OCI-LY7 (cell line): Measurements from ENCODE around the gene UTS2B. TPM values are rescaled to one million over a fixed set of nuclear protein-coding genes. Genes with fewer than 3 reads are reported as not detected.

ENCODE experiments used
- BruUV-seq: library from RNA; stranded (reverse); fragments of 400-500 nt; replicated peaks from 2 replicates; lab custom pipeline; 2021; lab: Mats Ljungman, UMichigan
- CTCF ChIA-PET: fragments of 300-600 bp; sonication (Branson Sonifier 250); formaldehyde crosslinking; loops from one replicate; lab custom pipeline; 2022; ENCODE audit warnings: antibody characterized with exemption; ENCODE audit not compliant: unreplicated experiment; lab: Charles Lee
- POLR2A ChIA-PET: fragments of 300-600 bp; sonication (Branson Sonifier 250); formaldehyde crosslinking; loops from one replicate; lab custom pipeline; 2022; ENCODE audit warnings: antibody characterized with exemption; lab: Charles Lee
- DNase-seq: peaks from one replicate; pipeline ENCODE4 v3.0.0-alpha.2; 2015; ENCODE audit warnings: low spot score
- H2AFZ ChIP-seq: fragments of 200-600 bp; sonication (generic), shearing (Covaris generic); 2 replicates; pipeline ENCODE4 v1.6.1; 2014; ENCODE audit warnings: mild to moderate bottlenecking, antibody characterized with exemption, low read length, moderate library complexity
- H3K27ac ChIP-seq: fragments of 200-600 bp; sonication (generic); 2 replicates; pipeline ENCODE4 v1.5.1; 2014; ENCODE audit warnings: mixed run types, low read depth, mild to moderate bottlenecking, moderate library complexity, low read length, inconsistent platforms; ENCODE audit not compliant: poor library complexity, severe bottlenecking
- H3K36me3 ChIP-seq: fragments of 200-600 bp; sonication (generic); 2 replicates; pipeline ENCODE4 v1.6.1; 2014; ENCODE audit warnings: mild to moderate bottlenecking, antibody characterized with exemption, low read length, moderate library complexity, mixed read lengths; ENCODE audit not compliant: insufficient read depth
- H3K4me1 ChIP-seq: fragments of 200-600 bp; sonication (generic); 2 replicates; pipeline ENCODE4 v1.5.1; 2014; ENCODE audit warnings: mild to moderate bottlenecking, low read length; ENCODE audit not compliant: insufficient read depth, poor library complexity, severe bottlenecking
- H3K4me2 ChIP-seq: fragments of 200-600 bp; sonication (generic); 2 replicates; pipeline ENCODE4 v1.6.1; 2014; ENCODE audit warnings: mild to moderate bottlenecking, low read length
- H3K4me3 ChIP-seq: fragments of 200-600 bp; sonication (generic); 2 replicates; pipeline ENCODE4 v1.5.1; 2014; ENCODE audit warnings: mild to moderate bottlenecking, low read depth, low read length; ENCODE audit not compliant: poor library complexity, severe bottlenecking
- H3K79me2 ChIP-seq: fragments of 200-600 bp; sonication (generic); 2 replicates; pipeline ENCODE4 v1.6.1; 2016; ENCODE audit warnings: low read depth, mild to moderate bottlenecking, low read length, moderate library complexity, mixed read lengths; ENCODE audit not compliant: insufficient read depth
- H3K9me2 ChIP-seq: fragments of 200-600 bp; sonication (generic); 2 replicates; pipeline ENCODE4 v1.6.1; 2016; ENCODE audit warnings: mild to moderate bottlenecking, low read length, mixed read lengths; ENCODE audit not compliant: insufficient read depth
- H3K9me3 ChIP-seq: fragments of 200-600 bp; sonication (generic); 2 replicates; pipeline ENCODE4 v1.6.1; 2014; ENCODE audit warnings: mild to moderate bottlenecking, mixed run types, low read length, mixed read lengths
- H4K20me1 ChIP-seq: fragments of 200-600 bp; sonication (generic); 2 replicates; pipeline ENCODE4 v1.6.1; 2014; ENCODE audit warnings: mild to moderate bottlenecking, antibody characterized with exemption, low read length, moderate library complexity, mixed read lengths; ENCODE audit not compliant: insufficient read depth
- EZH2phosphoT487 ChIP-seq: fragments of 200-600 bp; sonication (generic); IDR thresholded peaks from 2 replicates; pipeline ENCODE4 v1.6.1; 2018; ENCODE audit warnings: low read depth, borderline replicate concordance, mild to moderate bottlenecking, mixed run types, antibody characterized with exemption, low read length, moderate library complexity, mixed read lengths
- intact Hi-C: fragments of 100-400 bp; cut with micrococcal nuclease; formaldehyde crosslinking; loops from one replicate; pipeline ENCODE4 v1.10.0; 2022; ENCODE audit not compliant: unreplicated experiment
- total RNA-seq, 2 experiments: library from RNA; depleted of rRNA in 1 of 2; stranded (reverse); fragments of >200 nt in 1 of 2; shearing (Covaris generic) in 1 of 2; gene quantifications; 2 replicates each; pipeline ENCODE4 v1.2.3, GENCODE V29; 2014 to 2022
- TF ChIP-seq, protein P1 (sequence below): fragments of 200-600 bp; sonication (generic); conservative IDR thresholded peaks from 2 replicates; pipeline ENCODE4 v1.5.1; 2014; ENCODE audit warnings: mild to moderate bottlenecking, antibody characterized with exemption, low read length, moderate library complexity, mixed read lengths

The UTS2B gene
- total RNA-seq, 2 experiments from 2014 or later = 0.92 to 1.1 TPM

DNA sequence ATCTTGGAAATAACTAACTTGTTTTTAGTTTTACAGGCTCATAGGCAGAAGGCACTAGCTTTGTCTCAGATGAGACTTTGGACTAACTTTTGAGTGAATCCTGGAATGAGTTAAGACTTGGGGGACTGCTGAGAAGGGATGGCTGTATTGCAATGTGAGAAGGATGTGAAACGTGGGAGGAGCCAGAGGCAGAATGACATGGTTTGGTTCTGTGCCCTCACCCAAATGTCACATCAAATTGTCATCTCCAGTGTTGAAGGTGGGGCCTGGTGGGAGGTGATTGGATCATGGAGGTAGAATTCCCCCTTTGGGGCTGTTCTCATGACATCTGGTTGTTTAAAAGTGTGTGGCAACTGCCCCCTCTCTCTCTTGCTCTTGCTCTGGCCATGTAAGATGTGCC, 29.9 kb downstream of the UTS2B start:
- CTCF ChIA-PET = no interaction called here

DNA sequence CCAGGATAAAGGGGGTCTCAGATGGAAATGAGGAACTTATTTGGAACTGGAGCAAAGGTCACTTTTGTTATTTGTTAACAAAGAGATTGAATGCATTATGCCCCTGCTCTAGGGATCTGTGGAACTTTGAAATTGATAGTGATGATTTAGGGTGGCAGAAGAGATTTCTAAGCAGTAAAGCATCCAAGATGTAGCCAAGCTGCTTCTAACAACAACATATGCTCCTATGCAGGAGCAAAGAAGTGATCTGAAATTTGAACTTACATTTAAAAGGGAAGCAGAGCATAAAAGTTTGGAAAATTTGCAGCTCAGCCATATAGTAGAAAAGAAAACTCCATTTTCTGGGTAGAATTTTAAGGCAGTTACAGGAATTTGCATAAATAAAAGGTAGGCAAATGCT, 31.5 kb downstream of the UTS2B start:
- intact Hi-C loops = no loop called here
- TF ChIP-seq EZH2phosphoT487 = no peak
- TF ChIP-seq, protein P1, sequence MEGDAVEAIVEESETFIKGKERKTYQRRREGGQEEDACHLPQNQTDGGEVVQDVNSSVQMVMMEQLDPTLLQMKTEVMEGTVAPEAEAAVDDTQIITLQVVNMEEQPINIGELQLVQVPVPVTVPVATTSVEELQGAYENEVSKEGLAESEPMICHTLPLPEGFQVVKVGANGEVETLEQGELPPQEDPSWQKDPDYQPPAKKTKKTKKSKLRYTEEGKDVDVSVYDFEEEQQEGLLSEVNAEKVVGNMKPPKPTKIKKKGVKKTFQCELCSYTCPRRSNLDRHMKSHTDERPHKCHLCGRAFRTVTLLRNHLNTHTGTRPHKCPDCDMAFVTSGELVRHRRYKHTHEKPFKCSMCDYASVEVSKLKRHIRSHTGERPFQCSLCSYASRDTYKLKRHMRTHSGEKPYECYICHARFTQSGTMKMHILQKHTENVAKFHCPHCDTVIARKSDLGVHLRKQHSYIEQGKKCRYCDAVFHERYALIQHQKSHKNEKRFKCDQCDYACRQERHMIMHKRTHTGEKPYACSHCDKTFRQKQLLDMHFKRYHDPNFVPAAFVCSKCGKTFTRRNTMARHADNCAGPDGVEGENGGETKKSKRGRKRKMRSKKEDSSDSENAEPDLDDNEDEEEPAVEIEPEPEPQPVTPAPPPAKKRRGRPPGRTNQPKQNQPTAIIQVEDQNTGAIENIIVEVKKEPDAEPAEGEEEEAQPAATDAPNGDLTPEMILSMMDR = no peak
- DNase-seq = no peak
- peaks cover 85% of the 10 kb centered on the region for H3K4me1 ChIP-seq
- H3K9me3 ChIP-seq = peaks cover 6% of the 10 kb centered on the region; the same call in 1 of the 2 replicates
- no peak overlapping the region for H3K4me3 ChIP-seq
- peak overlapping the region; percentile 11 for H3K4me2 ChIP-seq
- no peaks in the 10 kb centered on the region for H3K79me2 ChIP-seq
- peak overlapping the region; percentile 15 for H3K27ac ChIP-seq
- no peaks in the 10 kb centered on the region for H3K9me2 ChIP-seq
- no peaks in the 10 kb centered on the region for H4K20me1 ChIP-seq
- H3K36me3 ChIP-seq = peaks cover 7% of the 10 kb centered on the region; the same call in 1 of the 2 replicates
- peak overlapping the region; percentile 76; the same call in 1 of the 2 replicates for H2AFZ ChIP-seq
- BruUV-seq = no TSS peak
- ChIA-PET CTCF (no interaction called here), POLR2A (interaction anchor here (0.7 to 1.7 kb wide), 6 partner anchors 8 to 61 kb away, joined by 3 to 6 read pairs (median 3); partner anchors contain the start of gene CCDC50)

More for the DNA sequence above, 29.9 kb downstream of the UTS2B start:
- DNase-seq = peak; percentile 46
- TF ChIP-seq EZH2phosphoT487 = no peak
- TF ChIP-seq, protein P1 = no peak
- no peaks in the 10 kb centered on the region for H3K9me2 ChIP-seq
- peak overlapping the region; percentile 24 for H3K4me3 ChIP-seq
- peaks cover 7% of the 10 kb centered on the region; the same call in 1 of the 2 replicates for H3K36me3 ChIP-seq
- peak overlapping the region; percentile 83 for H2AFZ ChIP-seq
- no TSS peak for BruUV-seq
- POLR2A ChIA-PET = interaction anchor here (0.6 to 1.7 kb wide), 10 partner anchors 10 to 1394 kb away, joined by 3 to 8 read pairs (median 4); partner anchors contain the start of gene CCDC50
- peaks cover 6% of the 10 kb centered on the region; the same call in 1 of the 2 replicates for H3K9me3 ChIP-seq
- intact Hi-C loops = no loop called here
- H3K79me2 ChIP-seq = no peaks in the 10 kb centered on the region
- no peaks in the 10 kb centered on the region for H4K20me1 ChIP-seq
- peak overlapping the region; percentile 50 for H3K4me2 ChIP-seq
- peaks cover 69% of the 10 kb centered on the region for H3K4me1 ChIP-seq
- peak overlapping the region; percentile 69 for H3K27ac ChIP-seq

DNA sequence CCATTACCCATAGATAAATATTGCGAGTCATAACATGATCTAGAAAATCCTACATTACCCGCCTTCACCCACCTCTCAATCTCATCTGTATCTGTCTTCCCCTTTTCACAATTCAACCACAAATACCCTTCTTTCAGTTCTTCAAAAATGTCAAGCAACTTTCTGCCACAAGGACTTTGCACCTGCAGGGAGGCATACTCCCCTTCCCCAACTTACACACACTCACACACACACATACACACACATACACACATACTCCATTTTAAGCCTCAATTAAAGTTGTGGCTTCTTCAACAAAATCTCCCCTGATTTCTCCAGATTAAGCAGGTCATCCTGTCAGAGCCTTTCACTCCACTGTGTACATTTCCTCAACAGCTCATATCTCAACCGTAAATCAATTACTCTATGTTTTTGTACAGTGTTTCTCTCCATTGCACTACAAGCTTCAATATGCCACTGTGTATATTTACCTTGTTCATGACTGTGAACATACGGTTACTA, 34.2 kb downstream of the UTS2B start:
- H3K9me2 ChIP-seq = no peaks in the 10 kb centered on the region
- H2AFZ ChIP-seq = peak overlapping the region; percentile 76
- intact Hi-C loops = loop anchor here (1.0 to 2.0 kb wide), 4 partner anchors 33 to 191 kb away; partner anchors contain the start of gene CCDC50
- no TSS peak for BruUV-seq
- peaks cover 87% of the 10 kb centered on the region for H3K4me1 ChIP-seq
- H4K20me1 ChIP-seq = no peaks in the 10 kb centered on the region
- H3K9me3 ChIP-seq = peaks cover 19% of the 10 kb centered on the region; the same call in 1 of the 2 replicates
- ChIA-PET POLR2A (interaction anchor here (0.7 to 1.6 kb wide), 5 partner anchors 9 to 41 kb away, joined by 3 read pairs; partner anchors contain the start of gene UTS2B), CTCF (no interaction called here)
- peak overlapping the region; percentile 75 for H3K4me2 ChIP-seq
- peaks cover 7% of the 10 kb centered on the region for H3K36me3 ChIP-seq
- TF ChIP-seq EZH2phosphoT487 = no peak
- TF ChIP-seq, protein P1 = no peak
- peak overlapping the region; percentile 94 for H3K27ac ChIP-seq
- DNase-seq = peak; percentile 96
- peak overlapping the region; percentile 45 for H3K4me3 ChIP-seq
- H3K79me2 ChIP-seq = no peaks in the 10 kb centered on the region
